ENCODE results near the gene POC1A.

POC1A gene

GRCh38 chr3:52039426-52039825, 114.8 kb downstream of the POC1A start:
- TF ChIP-seq GATA2 (IDR thresholded peaks at IDR 0.05; ENCODE audit: low read depth, low read length) (no peak), GATA3 (IDR thresholded peaks at IDR 0.05; ENCODE audit: low read depth, low read length) (no peak)

- TF ChIP-seq GATA2 (IDR thresholded peaks at IDR 0.05; ENCODE audit: low read depth, low read length) (no peak), GATA3 (IDR thresholded peaks at IDR 0.05; ENCODE audit: low read depth, low read length) (no peak)
Observed at GRCh38 chr3:52038227-52038626, 116.0 kb downstream of the POC1A start.

DNA sequence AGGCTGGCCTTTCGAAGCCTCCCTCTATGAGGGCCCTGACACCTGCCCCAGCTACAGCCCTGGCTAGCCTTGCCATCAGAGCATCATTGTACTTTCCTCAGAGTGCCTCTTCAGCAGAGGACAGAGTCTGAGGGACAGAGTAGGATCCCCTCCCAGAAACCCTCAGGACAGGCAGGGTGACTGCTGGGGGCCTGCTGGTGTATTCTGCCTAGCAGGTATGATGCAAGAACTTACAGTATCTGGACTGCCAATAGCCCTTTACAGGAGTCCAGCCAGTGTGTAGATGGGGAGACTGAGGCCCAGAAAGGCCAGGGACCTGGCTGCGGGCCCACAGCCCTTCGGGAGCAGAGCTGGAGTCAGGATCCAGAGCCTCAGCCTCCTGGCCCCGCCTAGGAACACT, 116.9 kb downstream of the POC1A start:
- no peak for TF ChIP-seq GATA2 (IDR thresholded peaks at IDR 0.05; ENCODE audit: low read depth, low read length)
- no peak for TF ChIP-seq GATA3 (IDR thresholded peaks at IDR 0.05; ENCODE audit: low read depth, low read length)

- no peak for TF ChIP-seq GATA2 (IDR thresholded peaks at IDR 0.05; ENCODE audit: low read depth, low read length)
- TF ChIP-seq GATA3 (IDR thresholded peaks at IDR 0.05; ENCODE audit: low read depth, low read length), result no peak
Observed at GRCh38 chr3:52036829-52037228, 117.4 kb downstream of the POC1A start.

DNA sequence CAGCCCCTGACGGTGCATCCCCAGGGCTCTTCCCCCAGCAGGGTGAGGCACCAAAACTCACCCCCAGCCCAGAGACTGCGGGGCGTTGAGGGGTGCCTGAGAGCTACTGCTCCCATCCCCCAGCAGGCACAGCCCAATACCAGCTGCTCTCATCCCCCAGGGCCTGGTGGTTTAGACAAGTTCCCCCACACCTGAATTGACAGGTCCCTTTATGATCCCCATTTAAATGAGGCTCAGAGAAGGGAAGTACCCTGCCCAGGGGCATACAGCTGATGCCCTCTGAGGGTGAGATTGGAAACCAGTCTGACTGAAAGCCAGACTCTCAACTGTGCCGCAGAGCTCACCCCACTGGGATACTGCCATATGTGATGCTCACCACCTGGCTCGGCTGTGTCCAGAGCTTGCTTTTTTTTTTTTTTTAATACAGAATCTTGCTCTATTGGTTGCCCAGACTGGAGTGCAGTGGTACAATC, 118.0 kb downstream of the POC1A start:
- peak; percentile 19; the same call in 1 of the 2 replicates for TF ChIP-seq GATA2 (IDR thresholded peaks at IDR 0.05; ENCODE audit: low read depth, low read length)
- no peak for TF ChIP-seq GATA3 (IDR thresholded peaks at IDR 0.05; ENCODE audit: low read depth, low read length)

GRCh38 chr3:52034651-52035050, 119.6 kb downstream of the POC1A start:
- TF ChIP-seq GATA2 (IDR thresholded peaks at IDR 0.05; ENCODE audit: low read depth, low read length), result no peak
- TF ChIP-seq GATA3 (IDR thresholded peaks at IDR 0.05; ENCODE audit: low read depth, low read length), result no peak

GRCh38 chr3:52034212-52034611, 120.0 kb downstream of the POC1A start:
- TF ChIP-seq GATA3 (IDR thresholded peaks at IDR 0.05; ENCODE audit: low read depth, low read length) (no peak), GATA2 (IDR thresholded peaks at IDR 0.05; ENCODE audit: low read depth, low read length) (no peak)

- TF ChIP-seq GATA2 (IDR thresholded peaks at IDR 0.05; ENCODE audit: low read depth, low read length), result no peak
- TF ChIP-seq GATA3 (IDR thresholded peaks at IDR 0.05; ENCODE audit: low read depth, low read length), result no peak
Observed at GRCh38 chr3:52032702-52033408, 121.4 kb downstream of the POC1A start.

- TF ChIP-seq GATA3 (IDR thresholded peaks at IDR 0.05; ENCODE audit: low read depth, low read length) (no peak), GATA2 (IDR thresholded peaks at IDR 0.05; ENCODE audit: low read depth, low read length) (no peak)
Observed at GRCh38 chr3:52031896-52032295, 122.3 kb downstream of the POC1A start.

DNA sequence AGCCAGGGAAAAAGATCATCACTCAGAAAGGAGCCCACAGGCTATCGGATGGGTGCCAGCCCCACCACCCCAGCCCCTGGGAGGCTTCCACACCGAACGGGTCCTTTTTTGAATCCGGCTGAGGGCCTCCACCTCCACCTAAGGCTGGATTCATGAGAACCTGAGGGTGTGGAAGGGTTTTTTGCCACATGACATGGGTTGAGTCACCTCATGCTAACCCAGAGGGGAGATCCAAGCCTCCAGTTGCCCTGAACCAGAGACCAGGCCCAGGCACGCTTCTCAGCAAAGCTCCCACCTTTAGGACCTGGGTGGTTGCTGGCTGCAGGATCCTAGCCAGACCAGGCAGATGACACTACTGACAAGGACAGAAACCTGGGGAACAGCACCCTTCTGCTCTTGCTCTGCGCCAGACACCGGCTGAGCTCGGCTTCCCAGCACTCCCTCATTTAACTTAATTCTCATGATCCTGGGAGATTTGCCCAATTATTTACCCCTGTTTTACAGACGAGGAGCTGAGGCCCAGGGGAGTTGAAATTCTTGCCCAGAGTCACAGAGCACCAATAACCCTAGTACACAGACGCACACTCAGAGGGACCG, 123.4 kb downstream of the POC1A start:
- no peak for TF ChIP-seq GATA3 (IDR thresholded peaks at IDR 0.05; ENCODE audit: low read depth, low read length)
- TF ChIP-seq GATA2 (IDR thresholded peaks at IDR 0.05; ENCODE audit: low read depth, low read length), result peak; percentile 89

DNA sequence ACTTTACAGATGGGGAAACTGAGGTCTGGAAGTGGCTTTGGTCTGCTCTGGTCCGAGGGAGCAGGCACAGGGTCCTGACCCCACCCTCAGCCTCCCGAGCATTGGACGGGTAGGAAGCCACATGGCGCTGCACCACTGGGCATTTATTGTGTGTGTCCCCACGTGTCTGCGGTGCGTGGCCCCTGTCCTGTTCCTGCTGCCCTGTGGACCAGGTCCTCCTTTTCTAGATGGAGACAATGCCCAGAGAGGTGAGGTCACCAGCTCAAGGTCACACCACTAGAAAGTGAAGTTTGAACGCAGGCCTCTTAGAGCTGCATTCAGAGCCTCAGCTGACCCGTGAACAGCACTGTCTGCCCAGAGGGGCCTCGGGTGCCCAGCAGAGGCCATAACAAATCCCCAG, 124.7 kb downstream of the POC1A start:
- TF ChIP-seq GATA3 (IDR thresholded peaks at IDR 0.05; ENCODE audit: low read depth, low read length) (no peak), GATA2 (IDR thresholded peaks at IDR 0.05; ENCODE audit: low read depth, low read length) (no peak)

- TF ChIP-seq GATA3 (IDR thresholded peaks at IDR 0.05; ENCODE audit: low read depth, low read length) (no peak), GATA2 (IDR thresholded peaks at IDR 0.05; ENCODE audit: low read depth, low read length) (peak; percentile 95)
Observed at GRCh38 chr3:52029053-52029452, 125.2 kb downstream of the POC1A start.

GRCh38 chr3:52028572-52028971, 125.7 kb downstream of the POC1A start:
- TF ChIP-seq GATA3 (IDR thresholded peaks at IDR 0.05; ENCODE audit: low read depth, low read length) (no peak), GATA2 (IDR thresholded peaks at IDR 0.05; ENCODE audit: low read depth, low read length) (no peak)

DNA sequence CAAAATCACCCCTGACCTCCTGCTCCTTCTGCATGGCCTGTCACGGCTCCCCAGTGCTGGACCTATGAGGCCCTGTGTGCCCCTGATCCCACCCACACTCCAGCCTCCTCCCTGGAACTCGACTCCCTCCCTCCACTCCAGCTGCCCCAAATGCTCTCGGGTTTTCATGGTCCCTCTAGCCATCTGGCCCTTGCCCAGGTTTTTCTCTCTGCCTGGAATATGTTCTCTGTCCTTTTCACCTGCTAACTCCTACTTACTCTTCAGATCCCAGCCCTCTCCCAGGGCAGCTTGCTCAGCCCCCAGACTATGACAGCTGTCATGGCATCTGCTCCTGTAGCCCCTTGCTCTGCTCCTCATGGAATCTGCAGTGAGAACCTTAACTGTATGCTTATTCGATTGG, 128.2 kb downstream of the POC1A start:
- no peak for TF ChIP-seq GATA3 (IDR thresholded peaks at IDR 0.05; ENCODE audit: low read depth, low read length)
- no peak for TF ChIP-seq GATA2 (IDR thresholded peaks at IDR 0.05; ENCODE audit: low read depth, low read length)

DNA sequence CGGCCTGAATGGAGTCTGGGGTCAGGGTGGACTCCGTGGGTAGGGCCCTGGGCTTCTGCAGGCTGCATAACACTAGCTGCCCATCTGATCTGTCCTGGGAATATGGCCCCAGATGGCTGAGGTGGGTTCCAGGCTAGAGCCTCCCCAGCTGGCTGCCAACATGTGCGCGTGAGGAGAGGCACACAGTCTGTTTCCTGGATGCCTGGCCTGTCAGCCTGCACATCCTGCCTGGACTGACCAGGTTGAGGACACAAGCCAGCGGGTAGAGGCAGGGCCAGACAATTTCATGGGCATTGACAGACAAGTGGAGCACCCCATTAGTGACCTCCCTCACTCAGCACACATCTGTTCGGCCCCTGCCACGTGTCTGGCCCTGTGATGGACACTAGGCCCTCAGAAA, 128.8 kb downstream of the POC1A start:
- no peak for TF ChIP-seq GATA2 (IDR thresholded peaks at IDR 0.05; ENCODE audit: low read depth, low read length)
- no peak for TF ChIP-seq GATA3 (IDR thresholded peaks at IDR 0.05; ENCODE audit: low read depth, low read length)

Measured in SH-SY5Y (cell line).